WTC11 (cell line): ENCODE results near the gene SEC31B. TPM values are rescaled to one million over a fixed set of nuclear protein-coding genes. Genes with fewer than 3 reads are reported as not detected.

Source experiments
- ATAC-seq: fragments of 200-7000 bp; cut with Tn5 transposase; 2 replicates; pipeline ENCODE4 v1.10.0; 2021; ENCODE audit warnings: mild to moderate bottlenecking, moderate library complexity
- CTCF ChIA-PET: fragments of 300-600 bp; sonication (Branson Sonifier 250); formaldehyde crosslinking; loops from one replicate; lab custom pipeline; 2021; ENCODE audit warnings: antibody characterized with exemption; lab: Charles Lee
- POLR2A ChIA-PET: fragments of 350-600 bp; sonication (Branson Sonifier 250); formaldehyde crosslinking; loops from one replicate; lab custom pipeline; 2021; ENCODE audit warnings: antibody characterized with exemption; lab: Charles Lee
- DNase-seq: peaks from one replicate; pipeline ENCODE4 v3.0.0; 2021; ENCODE audit warnings: low spot score
- H3K27ac Mint-ChIP-seq: 2 replicates; pipeline ENCODE4 v1.8.0; 2021; ENCODE audit warnings: mixed read lengths
- H3K27me3 Mint-ChIP-seq: 2 replicates; pipeline ENCODE4 v1.8.0; 2021; ENCODE audit warnings: low read depth, mild to moderate bottlenecking, moderate library complexity, mixed read lengths
- H3K36me3 Mint-ChIP-seq: 2 replicates; pipeline ENCODE4 v1.8.0; 2021; ENCODE audit warnings: mixed read lengths
- H3K4me1 Mint-ChIP-seq: 2 replicates; pipeline ENCODE4 v1.8.0; 2022; ENCODE audit warnings: mixed read lengths
- H3K4me3 Mint-ChIP-seq: 2 replicates; pipeline ENCODE4 v1.8.0; 2021; ENCODE audit warnings: mild to moderate bottlenecking, moderate library complexity, mixed read lengths
- H3K9me3 Mint-ChIP-seq: 2 replicates; pipeline ENCODE4 v1.8.0; 2021; ENCODE audit warnings: mixed read lengths
- ETV6 ChIP-seq: sonication (generic); formaldehyde crosslinking; IDR thresholded peaks from 2 replicates; pipeline ENCODE4 v1.8.1; 2022; ENCODE audit warnings: mild to moderate bottlenecking, missing genetic modification reagents
- GRHL2 ChIP-seq: fragments of 250-450 bp; sonication (Bioruptor Pico); IDR thresholded peaks from 2 replicates; pipeline ENCODE4 v1.8.0; 2022; ENCODE audit warnings: mild to moderate bottlenecking, moderate library complexity; ENCODE audit not compliant: insufficient replicate concordance, severe bottlenecking
- GTF2I ChIP-seq: fragments of 250-450 bp; sonication (Bioruptor Pico); conservative IDR thresholded peaks from 2 replicates; pipeline ENCODE4 v1.4.0; 2021; ENCODE audit warnings: mild to moderate bottlenecking
- NFE2L1 ChIP-seq: sonication (generic); formaldehyde crosslinking; IDR thresholded peaks from 2 replicates; pipeline ENCODE4 v1.8.1; 2023; ENCODE audit warnings: missing genetic modification reagents
- RORB ChIP-seq: fragments of 250-450 bp; sonication (Bioruptor Pico); IDR thresholded peaks from 2 replicates; pipeline ENCODE4 v1.9.0; 2021; ENCODE audit warnings: mild to moderate bottlenecking
- TEAD1 ChIP-seq: sonication (generic); formaldehyde crosslinking; IDR thresholded peaks from 2 replicates; pipeline ENCODE4 v1.8.0; 2022; ENCODE audit warnings: mild to moderate bottlenecking, missing genetic modification reagents
- ZNF121 ChIP-seq: sonication (generic); formaldehyde crosslinking; IDR thresholded peaks from 2 replicates; pipeline ENCODE4 v1.8.0; 2023; ENCODE audit warnings: missing genetic modification reagents
- ZNF138 ChIP-seq: sonication (generic); formaldehyde crosslinking; conservative IDR thresholded peaks from 2 replicates; pipeline ENCODE4 v1.8.1; 2022; ENCODE audit warnings: mild to moderate bottlenecking, moderate library complexity, missing genetic modification reagents
- ZNF317 ChIP-seq: sonication (generic); formaldehyde crosslinking; IDR thresholded peaks from 2 replicates; pipeline ENCODE4 v1.8.1; 2023; ENCODE audit warnings: low read depth, mild to moderate bottlenecking, moderate library complexity, missing genetic modification reagents, borderline replicate concordance
- ZNF423 ChIP-seq: fragments of 250-450 bp; sonication (Bioruptor Pico); IDR thresholded peaks from 2 replicates; pipeline ENCODE4 v2.1.2; 2022; ENCODE audit warnings: mild to moderate bottlenecking, moderate library complexity
- ZNF671 ChIP-seq: fragments of 250-450 bp; sonication (Bioruptor Pico); IDR thresholded peaks from 2 replicates; pipeline ENCODE4 v1.8.0; 2021; ENCODE audit warnings: mild to moderate bottlenecking
- total RNA-seq: library from RNA; stranded (reverse); gene quantifications from 3 replicates; pipeline ENCODE4 v1.2.3, GENCODE V29; 2021
- TF ChIP-seq, protein P1 (sequence below): sonication (generic); formaldehyde crosslinking; IDR thresholded peaks from 2 replicates; pipeline ENCODE4 v1.8.0; 2023; ENCODE audit warnings: missing genetic modification reagents, mild to moderate bottlenecking, borderline replicate concordance
- TF ChIP-seq, protein P2 (sequence below): fragments of 250-450 bp; sonication (Bioruptor Pico); IDR thresholded peaks from 2 replicates; pipeline ENCODE4 v1.9.0; 2021; ENCODE audit warnings: moderate library complexity, mild to moderate bottlenecking, inconsistent platforms, borderline replicate concordance
- TF ChIP-seq, protein P3 (sequence below): sonication (generic); formaldehyde crosslinking; conservative IDR thresholded peaks from 2 replicates; pipeline ENCODE4 v1.8.1; 2022; ENCODE audit warnings: mild to moderate bottlenecking, missing genetic modification reagents
- TF ChIP-seq, protein P4 (sequence below): sonication (generic); formaldehyde crosslinking; IDR thresholded peaks from 2 replicates; pipeline ENCODE4 v1.8.0; 2022; ENCODE audit warnings: mild to moderate bottlenecking, missing genetic modification reagents
- TF ChIP-seq, protein P5 (sequence below): sonication (generic); formaldehyde crosslinking; IDR thresholded peaks from 2 replicates; pipeline ENCODE4 v1.8.1; 2022; ENCODE audit warnings: missing genetic modification reagents, borderline replicate concordance
- TF ChIP-seq, protein P6 (sequence below): fragments of 250-450 bp; sonication (Bioruptor Pico); IDR thresholded peaks from 2 replicates; pipeline ENCODE4 v1.9.0; 2021; ENCODE audit warnings: mild to moderate bottlenecking, borderline replicate concordance
- TF ChIP-seq, protein P7 (sequence below): sonication (generic); formaldehyde crosslinking; IDR thresholded peaks from 2 replicates; pipeline ENCODE4 v1.8.0; 2023; ENCODE audit warnings: missing genetic modification reagents
- TF ChIP-seq, protein P8 (sequence below): sonication (generic); formaldehyde crosslinking; IDR thresholded peaks from 2 replicates; pipeline ENCODE4 v1.8.1; 2023; ENCODE audit warnings: mild to moderate bottlenecking, missing genetic modification reagents, moderate library complexity

The SEC31B gene
- total RNA-seq, 1 experiment from 2014 or later: 6.7 TPM

DNA sequence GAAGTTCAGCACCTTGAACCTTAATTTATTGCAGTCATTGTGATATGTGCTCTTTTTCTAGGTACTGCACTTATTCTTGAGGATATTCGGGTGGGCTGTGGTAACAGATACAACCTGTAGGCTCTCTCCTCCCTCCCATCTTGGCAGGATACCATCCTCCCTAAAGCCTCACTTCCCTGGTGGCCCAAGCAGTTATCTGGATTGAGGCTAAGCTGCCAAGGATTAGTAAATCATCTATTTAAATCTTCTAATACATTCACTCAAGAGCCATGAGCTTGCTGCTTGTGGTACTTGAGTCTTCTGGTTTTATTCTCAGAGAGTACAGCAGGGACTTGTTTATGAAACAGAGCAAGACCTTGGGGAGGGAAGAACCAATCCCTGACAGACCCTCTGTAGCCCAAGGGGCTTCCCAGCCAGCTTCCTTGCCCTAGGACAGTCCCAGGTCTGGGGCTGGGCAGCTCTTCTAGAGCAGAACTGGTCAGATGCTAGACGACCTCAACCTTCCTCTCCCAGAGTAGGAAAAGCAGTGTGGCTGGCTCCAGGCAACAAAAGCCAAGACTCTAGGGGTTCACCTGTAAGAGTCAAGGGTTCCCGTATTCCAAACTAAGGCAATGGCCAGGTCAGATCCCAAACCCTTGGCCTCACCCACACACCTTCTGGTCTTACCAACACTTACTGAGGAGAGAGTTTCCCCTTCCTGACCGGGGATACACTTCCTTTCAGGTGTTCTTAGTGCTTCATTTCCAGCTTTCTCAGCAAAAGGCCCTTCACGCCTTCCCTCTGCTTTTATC is 35.6 kb downstream of the SEC31B start:
- H3K4me3 Mint-ChIP-seq: no peak overlapping the region; the same call in 1 of the 2 replicates
- CTCF ChIA-PET: interaction anchor here (0.6 to 10.2 kb wide), 5 partner anchors 11 to 138 kb away, joined by 3 to 134 read pairs (median 39); partner anchors contain the start of genes SCD and SEC31B

DNA sequence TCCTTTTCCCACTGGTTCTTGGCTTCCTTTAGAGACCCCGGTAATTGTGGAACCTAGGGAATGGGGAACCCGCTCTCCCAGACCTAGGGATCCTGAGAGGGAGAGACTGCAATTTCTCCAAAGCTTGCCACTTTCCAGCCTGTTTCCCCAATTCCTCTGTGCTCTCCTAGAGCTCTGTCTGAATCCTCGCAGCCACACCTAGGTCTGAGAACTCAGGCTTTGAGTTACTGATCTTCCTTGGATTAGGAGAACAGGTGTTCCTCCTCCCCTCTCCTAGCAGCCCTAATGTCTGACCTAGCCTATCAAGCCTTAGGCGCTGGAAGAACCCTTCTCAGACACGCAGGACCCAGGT is 36.9 kb downstream of the SEC31B start:
- Mint-ChIP-seq H3K27me3 (peaks cover 100% of the 10 kb centered on the region), H3K27ac (no peak overlapping the region), H3K36me3 (peaks cover 3% of the 10 kb centered on the region), H3K9me3 (no peaks in the 10 kb centered on the region), H3K4me1 (peaks cover 47% of the 10 kb centered on the region), H3K4me3 (peak overlapping the region; percentile 75)
- DNase-seq: no peak
- ATAC-seq: no peak
- POLR2A ChIA-PET: interaction anchor here (0.9 to 1.2 kb wide), 5 partner anchors 26 to 259 kb away, joined by 3 to 7 read pairs (median 3); partner anchors contain the start of gene SCD
- CTCF ChIA-PET: interaction anchor here (0.6 to 10.2 kb wide), 33 partner anchors 9 to 529 kb away, joined by 3 to 134 read pairs (median 5); partner anchors contain the start of genes HIF1AN, PKD2L1, SCD and SEC31B
- TF ChIP-seq, protein P1, sequence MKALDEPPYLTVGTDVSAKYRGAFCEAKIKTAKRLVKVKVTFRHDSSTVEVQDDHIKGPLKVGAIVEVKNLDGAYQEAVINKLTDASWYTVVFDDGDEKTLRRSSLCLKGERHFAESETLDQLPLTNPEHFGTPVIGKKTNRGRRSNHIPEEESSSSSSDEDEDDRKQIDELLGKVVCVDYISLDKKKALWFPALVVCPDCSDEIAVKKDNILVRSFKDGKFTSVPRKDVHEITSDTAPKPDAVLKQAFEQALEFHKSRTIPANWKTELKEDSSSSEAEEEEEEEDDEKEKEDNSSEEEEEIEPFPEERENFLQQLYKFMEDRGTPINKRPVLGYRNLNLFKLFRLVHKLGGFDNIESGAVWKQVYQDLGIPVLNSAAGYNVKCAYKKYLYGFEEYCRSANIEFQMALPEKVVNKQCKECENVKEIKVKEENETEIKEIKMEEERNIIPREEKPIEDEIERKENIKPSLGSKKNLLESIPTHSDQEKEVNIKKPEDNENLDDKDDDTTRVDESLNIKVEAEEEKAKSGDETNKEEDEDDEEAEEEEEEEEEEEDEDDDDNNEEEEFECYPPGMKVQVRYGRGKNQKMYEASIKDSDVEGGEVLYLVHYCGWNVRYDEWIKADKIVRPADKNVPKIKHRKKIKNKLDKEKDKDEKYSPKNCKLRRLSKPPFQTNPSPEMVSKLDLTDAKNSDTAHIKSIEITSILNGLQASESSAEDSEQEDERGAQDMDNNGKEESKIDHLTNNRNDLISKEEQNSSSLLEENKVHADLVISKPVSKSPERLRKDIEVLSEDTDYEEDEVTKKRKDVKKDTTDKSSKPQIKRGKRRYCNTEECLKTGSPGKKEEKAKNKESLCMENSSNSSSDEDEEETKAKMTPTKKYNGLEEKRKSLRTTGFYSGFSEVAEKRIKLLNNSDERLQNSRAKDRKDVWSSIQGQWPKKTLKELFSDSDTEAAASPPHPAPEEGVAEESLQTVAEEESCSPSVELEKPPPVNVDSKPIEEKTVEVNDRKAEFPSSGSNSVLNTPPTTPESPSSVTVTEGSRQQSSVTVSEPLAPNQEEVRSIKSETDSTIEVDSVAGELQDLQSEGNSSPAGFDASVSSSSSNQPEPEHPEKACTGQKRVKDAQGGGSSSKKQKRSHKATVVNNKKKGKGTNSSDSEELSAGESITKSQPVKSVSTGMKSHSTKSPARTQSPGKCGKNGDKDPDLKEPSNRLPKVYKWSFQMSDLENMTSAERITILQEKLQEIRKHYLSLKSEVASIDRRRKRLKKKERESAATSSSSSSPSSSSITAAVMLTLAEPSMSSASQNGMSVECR (CRISPR knock-in tag): no peak
- TF ChIP-seq ZNF317 (no peak), NFE2L1 (CRISPR knock-in tag) (no peak), ZNF138 (CRISPR knock-in tag) (no peak), ETV6 (CRISPR knock-in tag) (no peak), GTF2I (no peak), ZNF121 (CRISPR knock-in tag) (no peak), RORB (no peak), ZNF423 (CRISPR knock-in tag) (no peak), TEAD1 (no peak)
- TF ChIP-seq, protein P2, sequence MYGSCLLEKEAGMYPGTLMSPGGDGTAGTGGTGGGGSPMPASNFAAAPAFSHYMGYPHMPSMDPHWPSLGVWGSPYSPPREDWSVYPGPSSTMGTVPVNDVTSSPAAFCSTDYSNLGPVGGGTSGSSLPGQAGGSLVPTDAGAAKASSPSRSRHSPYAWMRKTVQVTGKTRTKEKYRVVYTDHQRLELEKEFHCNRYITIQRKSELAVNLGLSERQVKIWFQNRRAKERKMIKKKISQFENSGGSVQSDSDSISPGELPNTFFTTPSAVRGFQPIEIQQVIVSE (CRISPR knock-in tag): no peak
- TF ChIP-seq, protein P3, sequence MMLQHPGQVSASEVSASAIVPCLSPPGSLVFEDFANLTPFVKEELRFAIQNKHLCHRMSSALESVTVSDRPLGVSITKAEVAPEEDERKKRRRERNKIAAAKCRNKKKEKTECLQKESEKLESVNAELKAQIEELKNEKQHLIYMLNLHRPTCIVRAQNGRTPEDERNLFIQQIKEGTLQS: no peak
- TF ChIP-seq, protein P4, sequence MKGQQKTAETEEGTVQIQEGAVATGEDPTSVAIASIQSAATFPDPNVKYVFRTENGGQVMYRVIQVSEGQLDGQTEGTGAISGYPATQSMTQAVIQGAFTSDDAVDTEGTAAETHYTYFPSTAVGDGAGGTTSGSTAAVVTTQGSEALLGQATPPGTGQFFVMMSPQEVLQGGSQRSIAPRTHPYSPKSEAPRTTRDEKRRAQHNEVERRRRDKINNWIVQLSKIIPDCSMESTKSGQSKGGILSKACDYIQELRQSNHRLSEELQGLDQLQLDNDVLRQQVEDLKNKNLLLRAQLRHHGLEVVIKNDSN (CRISPR knock-in tag): no peak
- TF ChIP-seq, protein P5, sequence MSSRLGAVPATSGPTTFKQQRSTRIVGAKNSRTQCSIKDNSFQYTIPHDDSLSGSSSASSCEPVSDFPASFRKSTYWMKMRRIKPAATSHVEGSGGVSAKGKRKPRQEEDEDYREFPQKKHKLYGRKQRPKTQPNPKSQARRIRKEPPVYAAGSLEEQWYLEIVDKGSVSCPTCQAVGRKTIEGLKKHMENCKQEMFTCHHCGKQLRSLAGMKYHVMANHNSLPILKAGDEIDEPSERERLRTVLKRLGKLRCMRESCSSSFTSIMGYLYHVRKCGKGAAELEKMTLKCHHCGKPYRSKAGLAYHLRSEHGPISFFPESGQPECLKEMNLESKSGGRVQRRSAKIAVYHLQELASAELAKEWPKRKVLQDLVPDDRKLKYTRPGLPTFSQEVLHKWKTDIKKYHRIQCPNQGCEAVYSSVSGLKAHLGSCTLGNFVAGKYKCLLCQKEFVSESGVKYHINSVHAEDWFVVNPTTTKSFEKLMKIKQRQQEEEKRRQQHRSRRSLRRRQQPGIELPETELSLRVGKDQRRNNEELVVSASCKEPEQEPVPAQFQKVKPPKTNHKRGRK (CRISPR knock-in tag): no peak
- TF ChIP-seq, protein P6, sequence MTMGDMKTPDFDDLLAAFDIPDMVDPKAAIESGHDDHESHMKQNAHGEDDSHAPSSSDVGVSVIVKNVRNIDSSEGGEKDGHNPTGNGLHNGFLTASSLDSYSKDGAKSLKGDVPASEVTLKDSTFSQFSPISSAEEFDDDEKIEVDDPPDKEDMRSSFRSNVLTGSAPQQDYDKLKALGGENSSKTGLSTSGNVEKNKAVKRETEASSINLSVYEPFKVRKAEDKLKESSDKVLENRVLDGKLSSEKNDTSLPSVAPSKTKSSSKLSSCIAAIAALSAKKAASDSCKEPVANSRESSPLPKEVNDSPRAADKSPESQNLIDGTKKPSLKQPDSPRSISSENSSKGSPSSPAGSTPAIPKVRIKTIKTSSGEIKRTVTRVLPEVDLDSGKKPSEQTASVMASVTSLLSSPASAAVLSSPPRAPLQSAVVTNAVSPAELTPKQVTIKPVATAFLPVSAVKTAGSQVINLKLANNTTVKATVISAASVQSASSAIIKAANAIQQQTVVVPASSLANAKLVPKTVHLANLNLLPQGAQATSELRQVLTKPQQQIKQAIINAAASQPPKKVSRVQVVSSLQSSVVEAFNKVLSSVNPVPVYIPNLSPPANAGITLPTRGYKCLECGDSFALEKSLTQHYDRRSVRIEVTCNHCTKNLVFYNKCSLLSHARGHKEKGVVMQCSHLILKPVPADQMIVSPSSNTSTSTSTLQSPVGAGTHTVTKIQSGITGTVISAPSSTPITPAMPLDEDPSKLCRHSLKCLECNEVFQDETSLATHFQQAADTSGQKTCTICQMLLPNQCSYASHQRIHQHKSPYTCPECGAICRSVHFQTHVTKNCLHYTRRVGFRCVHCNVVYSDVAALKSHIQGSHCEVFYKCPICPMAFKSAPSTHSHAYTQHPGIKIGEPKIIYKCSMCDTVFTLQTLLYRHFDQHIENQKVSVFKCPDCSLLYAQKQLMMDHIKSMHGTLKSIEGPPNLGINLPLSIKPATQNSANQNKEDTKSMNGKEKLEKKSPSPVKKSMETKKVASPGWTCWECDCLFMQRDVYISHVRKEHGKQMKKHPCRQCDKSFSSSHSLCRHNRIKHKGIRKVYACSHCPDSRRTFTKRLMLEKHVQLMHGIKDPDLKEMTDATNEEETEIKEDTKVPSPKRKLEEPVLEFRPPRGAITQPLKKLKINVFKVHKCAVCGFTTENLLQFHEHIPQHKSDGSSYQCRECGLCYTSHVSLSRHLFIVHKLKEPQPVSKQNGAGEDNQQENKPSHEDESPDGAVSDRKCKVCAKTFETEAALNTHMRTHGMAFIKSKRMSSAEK: no peak

More for the DNA sequence above, 35.6 kb downstream of the SEC31B start:
- ATAC-seq (no peak), DNase-seq (no peak)
- POLR2A ChIA-PET: no interaction called here
- Mint-ChIP-seq H3K9me3 (no peaks in the 10 kb centered on the region), H3K27me3 (peaks cover 100% of the 10 kb centered on the region), H3K36me3 (peaks cover 7% of the 10 kb centered on the region), H3K4me1 (peaks cover 47% of the 10 kb centered on the region), H3K27ac (no peak overlapping the region)
- TF ChIP-seq, protein P7, sequence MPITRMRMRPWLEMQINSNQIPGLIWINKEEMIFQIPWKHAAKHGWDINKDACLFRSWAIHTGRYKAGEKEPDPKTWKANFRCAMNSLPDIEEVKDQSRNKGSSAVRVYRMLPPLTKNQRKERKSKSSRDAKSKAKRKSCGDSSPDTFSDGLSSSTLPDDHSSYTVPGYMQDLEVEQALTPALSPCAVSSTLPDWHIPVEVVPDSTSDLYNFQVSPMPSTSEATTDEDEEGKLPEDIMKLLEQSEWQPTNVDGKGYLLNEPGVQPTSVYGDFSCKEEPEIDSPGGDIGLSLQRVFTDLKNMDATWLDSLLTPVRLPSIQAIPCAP (CRISPR knock-in tag): no peak
- TF ChIP-seq GRHL2 (CRISPR knock-in tag): no peak
- TF ChIP-seq, protein P3: no peak
- TF ChIP-seq, protein P8, sequence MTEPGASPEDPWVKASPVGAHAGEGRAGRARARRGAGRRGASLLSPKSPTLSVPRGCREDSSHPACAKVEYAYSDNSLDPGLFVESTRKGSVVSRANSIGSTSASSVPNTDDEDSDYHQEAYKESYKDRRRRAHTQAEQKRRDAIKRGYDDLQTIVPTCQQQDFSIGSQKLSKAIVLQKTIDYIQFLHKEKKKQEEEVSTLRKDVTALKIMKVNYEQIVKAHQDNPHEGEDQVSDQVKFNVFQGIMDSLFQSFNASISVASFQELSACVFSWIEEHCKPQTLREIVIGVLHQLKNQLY (CRISPR knock-in tag): no peak
- TF ChIP-seq ZNF671 (CRISPR knock-in tag): no peak
- no peak for TF ChIP-seq TEAD1
